AG09309 (cell line): ENCODE data around the gene OLFML2B.

Experiments
- DNase-seq: peaks from one replicate; pipeline ENCODE4 v3.0.0-alpha.2; 2010; ENCODE audit warnings: low read depth
- H3K4me3 ChIP-seq: 2 replicates; pipeline ENCODE4 v1.5.1; 2011; ENCODE audit warnings: mild to moderate bottlenecking, low read depth, low read length, moderate library complexity; ENCODE audit not compliant: control insufficient read depth
- CTCF ChIP-seq: IDR thresholded peaks from 2 replicates; pipeline ENCODE4 v1.5.1; 2011; ENCODE audit warnings: mild to moderate bottlenecking, low read depth, low read length, inconsistent platforms; ENCODE audit not compliant: insufficient read depth, control insufficient read depth; ENCODE audit errors: missing control alignments

OLFML2B gene

GRCh38 chr1:162023547-162024501, at the start of gene OLFML2B:
TSS of gene OLFML2B (minus strand) at chr1:162023869. CDS start at chr1:162023430, 439 bp downstream.
- DNase-seq: peak; percentile 61
- TF ChIP-seq CTCF: peak; percentile 56

GRCh38 chr1:162072740-162073139, 49.1 kb upstream of the OLFML2B start:
- DNase-seq: no peak
- no peak overlapping the region for H3K4me3 ChIP-seq
- no peak for TF ChIP-seq CTCF

More at GRCh38 chr1:162023547-162024501, at the start of gene OLFML2B:
- peak within 1 kb of the TSS; percentile 56 for H3K4me3 ChIP-seq

GRCh38 chr1:162070825-162071224, 47.2 kb upstream of the OLFML2B start:
- no peak overlapping the region for H3K4me3 ChIP-seq
- DNase-seq: no peak
- no peak for TF ChIP-seq CTCF

GRCh38 chr1:162070094-162070748, 46.6 kb upstream of the OLFML2B start:
- DNase-seq: no peak
- TF ChIP-seq CTCF: no peak
- peak overlapping the region; percentile 42 for H3K4me3 ChIP-seq

- no peak for TF ChIP-seq CTCF
- H3K4me3 ChIP-seq: peak within 1 kb of the TSS; percentile 42
- DNase-seq: no peak
Observed at GRCh38 chr1:162069334-162070093, 45.8 kb upstream of the OLFML2B start, which contains the start of gene NOS1AP. TSS of gene NOS1AP (plus strand) at chr1:162069691. CDS start at chr1:162070178, 487 bp downstream.

GRCh38 chr1:162068301-162068700, 44.6 kb upstream of the OLFML2B start:
- DNase-seq: no peak
- no peak for TF ChIP-seq CTCF
- no peak overlapping the region for H3K4me3 ChIP-seq
